H1 (cell line): Measurements from ENCODE around the gene CTBP2. TPM values are rescaled to one million over a fixed set of nuclear protein-coding genes. Genes with fewer than 3 reads are reported as not detected.

ENCODE experiments used
- CTCF ChIA-PET: fragments of 300-600 bp; sonication (Branson Sonifier 250); formaldehyde crosslinking; loops from one replicate; lab custom pipeline; 2021; ENCODE audit not compliant: partially characterized antibody; lab: Charles Lee
- POLR2A ChIA-PET: fragments of 300-600 bp; sonication (Branson Sonifier 250); formaldehyde crosslinking; loops from one replicate; lab custom pipeline; 2021; ENCODE audit warnings: inconsistent platforms; ENCODE audit not compliant: partially characterized antibody; lab: Charles Lee
- DNase-seq, 2 experiments: peaks; one replicate each; pipeline versions ENCODE4 v3.0.0 to v3.0.0-alpha.2; 2010 to 2022; ENCODE audit warnings: low spot score in 2 of 2, low read depth in 1 of 2, mixed read lengths in 1 of 2
- FAIRE-seq: peaks from 2 replicates; lab custom pipeline; 2011; peaks lifted over from hg19 to GRCh38; lab: Jason Lieb, UNC
- H2AFZ ChIP-seq: 2 replicates; pipeline ENCODE4 v1.8.1; 2012; ENCODE audit warnings: low read length, inconsistent platforms
- H2AK5ac ChIP-seq: 2 replicates; pipeline ENCODE4 v1.6.1; 2013; ENCODE audit warnings: low read depth, low read length
- H2BK120ac ChIP-seq: replicated peaks from 2 replicates; pipeline ENCODE3; 2013; ENCODE audit warnings: low read depth, low read length, inconsistent platforms
- H2BK12ac ChIP-seq: 2 replicates; pipeline ENCODE4 v1.6.1; 2013; ENCODE audit warnings: low read depth, low read length
- H2BK15ac ChIP-seq: 2 replicates; pipeline ENCODE4 v1.6.1; 2013; ENCODE audit warnings: low read length
- H2BK20ac ChIP-seq: 2 replicates; pipeline ENCODE4 v1.6.1; 2013; ENCODE audit warnings: low read length
- H2BK5ac ChIP-seq: 2 replicates; pipeline ENCODE4 v1.6.1; 2013; ENCODE audit warnings: low read depth, low read length
- H3K14ac ChIP-seq: 2 replicates; pipeline ENCODE4 v1.6.1; 2013; ENCODE audit warnings: inconsistent platforms; ENCODE audit not compliant: insufficient read length
- H3K18ac ChIP-seq: 2 replicates; pipeline ENCODE4 v1.6.1; 2013; ENCODE audit warnings: low read length; ENCODE audit errors: extremely low read depth
- H3K23ac ChIP-seq: 2 replicates; pipeline ENCODE4 v1.6.1; 2013; ENCODE audit warnings: inconsistent platforms; ENCODE audit not compliant: insufficient read length
- H3K23me2 ChIP-seq: 2 replicates; pipeline ENCODE4 v1.6.1; 2013; ENCODE audit warnings: low read depth, low read length
- H3K27ac ChIP-seq: 2 replicates; pipeline ENCODE4 v1.6.1; 2011; ENCODE audit warnings: low read depth, low read length, inconsistent platforms
- H3K27me3 ChIP-seq, 4 experiments: replicated peaks in 1 of 4; 1 replicate in 1 of 4; 2 replicates in 3 of 4; pipeline versions ENCODE4 v1.6.1 to v1.8.1; 2011 to 2013; ENCODE audit warnings: low read length in 3 of 4, mild to moderate bottlenecking in 3 of 4, inconsistent platforms in 2 of 4, mixed read lengths in 2 of 4, moderate library complexity in 1 of 4; ENCODE audit not compliant: control insufficient read depth in 3 of 4, insufficient read depth in 3 of 4; ENCODE audit errors: extremely low read depth in 1 of 4
- H3K36me3 ChIP-seq, 4 experiments: 2 replicates each; pipeline versions ENCODE4 v1.6.1 to v1.8.1; 2011 to 2013; ENCODE audit warnings: mild to moderate bottlenecking in 4 of 4, low read length in 3 of 4, moderate library complexity in 2 of 4, control low read depth in 1 of 4, inconsistent platforms in 1 of 4; ENCODE audit not compliant: insufficient read depth in 4 of 4, control insufficient read depth in 2 of 4
- H3K4ac ChIP-seq: replicated peaks from 2 replicates; pipeline ENCODE3; 2013; ENCODE audit warnings: low read length, low read depth, mixed read lengths, inconsistent platforms; ENCODE audit not compliant: insufficient read length
- H3K4me1 ChIP-seq, 4 experiments: replicated peaks in 1 of 4; 1 replicate in 1 of 4; 2 replicates in 3 of 4; pipeline versions ENCODE4 v1.6.1 to v1.8.1; 2011 to 2013; ENCODE audit warnings: low read length in 3 of 4, inconsistent platforms in 2 of 4, mixed read lengths in 1 of 4; ENCODE audit not compliant: insufficient read depth in 4 of 4, control insufficient read depth in 3 of 4
- H3K4me2 ChIP-seq, 2 experiments: 2 replicates each; pipeline versions ENCODE4 v1.6.1 to v1.8.1; 2011 to 2013; ENCODE audit warnings: low read depth in 2 of 2, low read length in 2 of 2, control low read depth in 1 of 2, inconsistent platforms in 1 of 2, mild to moderate bottlenecking in 1 of 2; ENCODE audit not compliant: insufficient read depth in 1 of 2
- H3K4me3 ChIP-seq, 4 experiments: fragments of 200-600, 300-600 bp in 1 of 4; sonication (generic), shearing (Covaris generic), sonication (Bioruptor Twin) in 1 of 4; 2 replicates each; pipeline versions ENCODE4 v1.5.1 to v1.8.1; 2011 to 2016; ENCODE audit warnings: low read length in 4 of 4, low read depth in 3 of 4, control low read depth in 2 of 4, inconsistent platforms in 2 of 4, mild to moderate bottlenecking in 2 of 4, mixed read lengths in 1 of 4, moderate library complexity in 1 of 4; ENCODE audit not compliant: insufficient read depth in 2 of 4; ENCODE audit errors: extremely low read depth in 1 of 4
- H3K56ac ChIP-seq: replicated peaks from 2 replicates; pipeline ENCODE3; 2013; ENCODE audit warnings: low read depth, mild to moderate bottlenecking, mixed read lengths, low read length, inconsistent platforms; ENCODE audit not compliant: insufficient read length
- H3K79me1 ChIP-seq: 2 replicates; pipeline ENCODE4 v1.6.1; 2013; ENCODE audit warnings: low read depth, low read length, control low read depth
- H3K79me2 ChIP-seq, 2 experiments: 2 replicates each; pipeline versions ENCODE4 v1.6.1 to v1.8.1; 2012 to 2013; ENCODE audit warnings: low read length in 2 of 2, mild to moderate bottlenecking in 2 of 2, inconsistent platforms in 1 of 2; ENCODE audit not compliant: insufficient read depth in 2 of 2, control insufficient read depth in 1 of 2
- H3K9ac ChIP-seq, 4 experiments: replicated peaks in 1 of 4; 1 replicate in 1 of 4; 2 replicates in 3 of 4; pipeline versions ENCODE4 v1.6.1 to v1.8.1; 2011 to 2013; ENCODE audit warnings: low read depth in 3 of 4, low read length in 3 of 4, control low read depth in 2 of 4, mild to moderate bottlenecking in 2 of 4, moderate library complexity in 2 of 4, inconsistent platforms in 1 of 4; ENCODE audit errors: extremely low read depth in 1 of 4
- H3K9me3 ChIP-seq, 2 experiments: 2 replicates each; pipeline versions ENCODE4 v1.6.1 to v1.8.1; 2012 to 2013; ENCODE audit warnings: mild to moderate bottlenecking in 2 of 2, moderate library complexity in 2 of 2, control low read depth in 1 of 2, inconsistent platforms in 1 of 2, low read depth in 1 of 2, low read length in 1 of 2, mixed read lengths in 1 of 2; ENCODE audit not compliant: insufficient read depth in 2 of 2
- H4K20me1 ChIP-seq, 2 experiments: replicated peaks in 1 of 2; 2 replicates each; pipeline versions ENCODE3 to v1.8.1; 2011 to 2013; ENCODE audit warnings: inconsistent platforms in 2 of 2, low read length in 2 of 2, mild to moderate bottlenecking in 1 of 2; ENCODE audit not compliant: insufficient read depth in 2 of 2, control insufficient read depth in 1 of 2
- H4K5ac ChIP-seq: 2 replicates; pipeline ENCODE4 v1.6.1; 2013; ENCODE audit warnings: low read length, low read depth, mixed read lengths, inconsistent platforms; ENCODE audit not compliant: insufficient read length
- H4K8ac ChIP-seq: 2 replicates; pipeline ENCODE4 v1.8.0; 2013; ENCODE audit warnings: mild to moderate bottlenecking, moderate library complexity, low read length, inconsistent platforms; ENCODE audit not compliant: insufficient read depth; ENCODE audit errors: extremely low read depth
- H4K91ac ChIP-seq: replicated peaks from 2 replicates; pipeline ENCODE3; 2013; ENCODE audit warnings: low read length, mixed read lengths, inconsistent platforms; ENCODE audit not compliant: insufficient read length
- CTBP2 ChIP-seq: IDR thresholded peaks from 2 replicates; pipeline ENCODE4 v1.7.0; 2011; ENCODE audit warnings: borderline replicate concordance, mild to moderate bottlenecking, moderate library complexity, mixed read lengths, low read length; ENCODE audit not compliant: insufficient read depth, insufficient read length
- GABPA ChIP-seq: IDR thresholded peaks from 2 replicates; pipeline ENCODE4 v1.6.1; 2011; ENCODE audit warnings: mild to moderate bottlenecking, low read length, moderate library complexity, borderline replicate concordance; ENCODE audit not compliant: insufficient read depth
- GTF2F1 ChIP-seq: IDR thresholded peaks from 2 replicates; pipeline ENCODE4 v1.6.1; 2012; ENCODE audit warnings: low read depth, low read length, improper control_type of control experiment, borderline replicate concordance
- JUN ChIP-seq: IDR thresholded peaks from 2 replicates; pipeline ENCODE4 v1.6.1; 2011; ENCODE audit warnings: low read depth, mild to moderate bottlenecking, improper control_type of control experiment, low read length
- KDM1A ChIP-seq: fragments of 200-600, 300-600 bp; sonication (generic); IDR thresholded peaks from 2 replicates; pipeline ENCODE4 v1.7.1; 2016; ENCODE audit warnings: mild to moderate bottlenecking, low read length, borderline replicate concordance
- POU5F1 ChIP-seq: IDR thresholded peaks from 2 replicates; pipeline ENCODE4 v1.6.1; 2011; ENCODE audit warnings: low read depth, mild to moderate bottlenecking, low read length, moderate library complexity
- SIN3A ChIP-seq, 2 experiments: IDR thresholded peaks in 1 of 2; conservative IDR thresholded peaks in 1 of 2; 2 replicates each; pipeline ENCODE4 v1.6.1; 2011 to 2012; ENCODE audit warnings: low read length in 2 of 2, improper control_type of control experiment in 1 of 2, low read depth in 1 of 2, mild to moderate bottlenecking in 1 of 2
- SIRT6 ChIP-seq: IDR thresholded peaks from one replicate; pipeline ENCODE4 v1.7.1; 2012; ENCODE audit warnings: low read length, inconsistent platforms
- SRF ChIP-seq: IDR thresholded peaks from 2 replicates; pipeline ENCODE4 v1.6.1; 2011; ENCODE audit warnings: mild to moderate bottlenecking, low read depth, low read length, moderate library complexity
- TBP ChIP-seq: IDR thresholded peaks from 2 replicates; pipeline ENCODE4 v1.6.1; 2011; ENCODE audit warnings: low read depth, low read length, improper control_type of control experiment
- TEAD4 ChIP-seq: IDR thresholded peaks from 2 replicates; pipeline ENCODE4 v1.6.1; 2012; ENCODE audit warnings: low read depth, low read length, inconsistent platforms, mixed read lengths
- WGBS, 2 experiments: shearing (Covaris generic) in 1 of 2; methylation state at CpG; one replicate each; pipeline versions ENCODE4 v1.1.6 to v1.1.7; 2013 to 2015; ENCODE audit warnings: low lambda C conversion rate in 2 of 2, mixed read lengths in 2 of 2, inconsistent platforms in 1 of 2, low coverage in 1 of 2, missing lambda C conversion rate in 1 of 2; ENCODE audit not compliant: insufficient replicate concordance in 2 of 2, insufficient coverage in 1 of 2, insufficient read length in 1 of 2; ENCODE audit errors: extremely low coverage in 1 of 2, missing lambda C conversion rate in 1 of 2; 5-methylcytosine and 5-hydroxymethylcytosine counted together
- polyA plus RNA-seq, 7 experiments: library from polyadenylated mRNA; depleted of rRNA in 3 of 7; stranded (reverse) in 5 of 7; unstranded in 2 of 7; fragments of >200 nt in 5 of 7; fragments of 200-250 nt in 2 of 7; gene quantifications; 1 replicate in 5 of 7; 2 replicates in 1 of 7; 4 replicates in 1 of 7; pipeline versions ENCODE4 v1.2.1 to v1.2.3, GENCODE V29; 2011 to 2013; ENCODE audit warnings: missing spikeins in 2 of 7, mixed read lengths in 2 of 7
- total RNA-seq: library from RNA; stranded (reverse); fragmentation: NEBNext Ultra II Directional; extraction: Animal tissue kit (Norgen Biotek cat#: 25700); gene quantifications from 2 replicates; pipeline ENCODE4 v1.2.1, GENCODE V29; 2021
- TF ChIP-seq, protein P1 (sequence below): IDR thresholded peaks from 2 replicates; pipeline ENCODE4 v1.6.1; 2012; ENCODE audit warnings: inconsistent platforms

Gene CTBP2
- total and polyA plus RNA-seq, 2 of the 8 experiments (the other 6 are each of a cell fraction or from before 2014, with no cell fraction given): 208 to 221 TPM

DNA sequence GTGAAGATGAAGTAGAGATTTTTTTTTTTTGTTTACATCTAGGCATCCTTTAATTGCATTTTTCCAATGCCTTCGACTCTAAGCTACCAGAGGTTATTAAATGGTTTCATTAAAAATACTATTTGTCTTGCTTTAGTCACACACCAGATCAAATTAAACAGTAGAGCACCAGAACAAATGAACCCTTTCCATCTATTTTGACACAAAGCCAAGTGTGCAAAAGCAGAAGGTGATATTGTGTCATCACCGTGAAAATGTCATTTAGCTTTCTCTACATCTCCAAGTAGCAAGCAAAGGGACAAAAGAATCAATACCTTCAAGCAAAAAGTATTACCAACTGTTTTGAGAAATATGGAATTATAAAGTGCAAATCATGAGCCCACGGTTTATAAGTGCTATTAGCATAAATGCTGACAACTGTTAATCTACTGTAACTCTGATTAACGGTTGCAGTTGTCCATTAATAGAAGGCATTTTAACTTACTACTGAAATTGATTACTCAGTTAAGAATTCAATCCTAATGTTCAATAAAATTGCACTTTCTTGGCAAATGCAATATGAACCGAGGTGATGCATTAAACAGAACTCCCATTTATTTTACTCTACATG is 49.1 kb downstream of the CTBP2 start:
- no peak overlapping the region for H3K18ac ChIP-seq
- H3K36me3 ChIP-seq: peaks cover 12 to 64% (median 28%) of the 10 kb centered on the region in 4 experiments
- no peak overlapping the region for H2AFZ ChIP-seq
- no peak overlapping the region for H3K4ac ChIP-seq
- no peak overlapping the region for H4K5ac ChIP-seq
- H2AK5ac ChIP-seq: no peak overlapping the region
- peaks cover 69 to 79% of the 10 kb centered on the region in 2 experiments for H4K20me1 ChIP-seq
- no peak overlapping the region for H4K91ac ChIP-seq
- H3K27ac ChIP-seq: no peak overlapping the region
- H2BK20ac ChIP-seq: no peak overlapping the region
- no peaks in the 10 kb centered on the region for H3K27me3 ChIP-seq
- FAIRE-seq (no peak), DNase-seq (no peak)
- no peaks in the 10 kb centered on the region for H3K9me3 ChIP-seq
- H3K4me3 ChIP-seq: no peak overlapping the region
- no peak overlapping the region for H2BK120ac ChIP-seq
- ChIA-PET CTCF (interaction anchor here (1.4 kb wide), 1 partner anchor 9 kb away, joined by 3 read pairs; no protein-coding TSS in a partner anchor), POLR2A (interaction anchor here (1.1 to 1.3 kb wide), 2 partner anchors 15 to 49 kb away, joined by 3 read pairs; no protein-coding TSS in a partner anchor)
- H2BK15ac ChIP-seq: no peak overlapping the region
- no peak overlapping the region for H3K14ac ChIP-seq
- no peak overlapping the region for H3K23ac ChIP-seq
- peaks cover 65 to 100% of the 10 kb centered on the region in 2 experiments for H3K79me2 ChIP-seq
- no peaks in the 10 kb centered on the region for H3K23me2 ChIP-seq
- no peak overlapping the region for H2BK5ac ChIP-seq
- H3K4me1 ChIP-seq: peaks cover 0 to 15% (median 8%) of the 10 kb centered on the region in 4 experiments; a peak in 6 of 7 replicates
- no peak overlapping the region for H3K9ac ChIP-seq
- 89% methylated on average over 5 of the region's 5 CpGs; no CpG with 5 or more reads in 1 of the 2 experiments for WGBS, 2 experiments
- H2BK12ac ChIP-seq: no peak overlapping the region
- H3K56ac ChIP-seq: no peak overlapping the region
- no peak overlapping the region for H4K8ac ChIP-seq
- H3K79me1 ChIP-seq: peaks cover 29% of the 10 kb centered on the region
- H3K4me2 ChIP-seq: no peak overlapping the region
- TF ChIP-seq CTBP2 (no peak), GABPA (no peak), POU5F1 (no peak), JUN (no peak), TBP (no peak), TEAD4 (no peak), GTF2F1 (no peak), SIN3A (conservative IDR thresholded peaks at IDR 0.05 in 1 of 2, IDR thresholded peaks at IDR 0.05 in 1 of 2; ENCODE audit: low read depth in 1 of 2, low read length in 2 of 2) (no peak), SRF (no peak), SIRT6 (no peak), KDM1A (no peak)
- TF ChIP-seq, protein P1, sequence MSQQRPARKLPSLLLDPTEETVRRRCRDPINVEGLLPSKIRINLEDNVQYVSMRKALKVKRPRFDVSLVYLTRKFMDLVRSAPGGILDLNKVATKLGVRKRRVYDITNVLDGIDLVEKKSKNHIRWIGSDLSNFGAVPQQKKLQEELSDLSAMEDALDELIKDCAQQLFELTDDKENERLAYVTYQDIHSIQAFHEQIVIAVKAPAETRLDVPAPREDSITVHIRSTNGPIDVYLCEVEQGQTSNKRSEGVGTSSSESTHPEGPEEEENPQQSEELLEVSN: no peak
